CD4-positive, alpha-beta T cell treated with Interleukin-17A for 4 hours (primary cell): Measurements from ENCODE around the gene GAL3ST2.
"Not testable (repeated sequence)": the region's sequence is repeated elsewhere in the genome, so short reads cannot be mapped to it uniquely, and the experiment has no call there.

Experiments
- DNase-seq: peaks from one replicate; pipeline ENCODE4 v3.0.0-alpha.2; 2020; ENCODE audit warnings: mixed read lengths

Gene GAL3ST2

GRCh38 chr2:241810307-241811200 is 33.9 kb downstream of the GAL3ST2 start:
- DNase-seq: no peak

GRCh38 chr2:241811201-241811951 is 34.8 kb downstream of the GAL3ST2 start:
- DNase-seq: no peak

GRCh38 chr2:241811952-241812729 is 35.5 kb downstream of the GAL3ST2 start:
- no peak for DNase-seq

DNA sequence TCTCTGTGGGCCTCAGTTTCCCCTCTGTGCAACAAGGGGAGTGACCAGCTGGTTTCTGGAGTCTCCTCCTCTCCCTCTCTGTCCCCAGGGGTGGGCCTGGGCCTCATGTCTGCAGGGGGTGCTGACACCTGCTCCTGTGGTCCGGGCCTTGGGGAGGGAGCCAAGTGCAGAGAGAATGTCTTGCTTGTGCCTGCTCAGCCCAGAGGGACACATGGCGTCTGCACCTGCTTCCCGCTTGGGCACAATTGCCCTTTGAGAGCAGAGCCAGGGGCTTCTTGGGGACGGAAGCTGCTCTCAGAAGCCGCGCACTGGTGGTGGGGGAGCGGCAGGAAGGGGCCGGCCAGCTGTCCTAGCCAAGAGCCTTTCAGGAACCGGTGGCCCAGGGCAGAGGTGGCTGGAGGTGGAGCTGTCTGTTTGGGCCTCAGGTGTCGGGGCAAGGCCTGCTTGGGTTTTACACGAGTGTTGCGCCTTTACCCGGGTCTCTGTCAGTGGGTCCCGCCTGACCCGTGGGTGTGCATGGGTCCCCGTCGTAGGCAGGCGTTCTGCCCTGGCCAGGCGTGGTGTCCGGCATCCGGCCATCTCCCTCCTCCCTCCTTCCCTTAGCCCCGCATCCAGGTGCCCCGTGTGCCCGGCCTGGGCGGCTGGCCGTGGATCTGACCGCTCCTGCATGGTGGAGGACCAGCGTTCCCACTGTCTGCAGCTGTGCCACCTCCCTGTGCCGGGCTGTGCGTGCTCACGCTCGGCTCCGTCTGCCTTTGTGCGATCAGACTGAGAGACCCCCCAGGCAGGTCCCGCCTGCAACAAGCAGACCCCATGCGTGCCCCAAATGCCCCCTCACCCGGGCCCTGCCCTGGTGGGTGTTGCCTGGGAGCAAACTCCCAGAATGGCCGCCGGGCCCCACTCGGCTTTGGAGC is 36.4 kb downstream of the GAL3ST2 start:
- no peak for DNase-seq

DNA sequence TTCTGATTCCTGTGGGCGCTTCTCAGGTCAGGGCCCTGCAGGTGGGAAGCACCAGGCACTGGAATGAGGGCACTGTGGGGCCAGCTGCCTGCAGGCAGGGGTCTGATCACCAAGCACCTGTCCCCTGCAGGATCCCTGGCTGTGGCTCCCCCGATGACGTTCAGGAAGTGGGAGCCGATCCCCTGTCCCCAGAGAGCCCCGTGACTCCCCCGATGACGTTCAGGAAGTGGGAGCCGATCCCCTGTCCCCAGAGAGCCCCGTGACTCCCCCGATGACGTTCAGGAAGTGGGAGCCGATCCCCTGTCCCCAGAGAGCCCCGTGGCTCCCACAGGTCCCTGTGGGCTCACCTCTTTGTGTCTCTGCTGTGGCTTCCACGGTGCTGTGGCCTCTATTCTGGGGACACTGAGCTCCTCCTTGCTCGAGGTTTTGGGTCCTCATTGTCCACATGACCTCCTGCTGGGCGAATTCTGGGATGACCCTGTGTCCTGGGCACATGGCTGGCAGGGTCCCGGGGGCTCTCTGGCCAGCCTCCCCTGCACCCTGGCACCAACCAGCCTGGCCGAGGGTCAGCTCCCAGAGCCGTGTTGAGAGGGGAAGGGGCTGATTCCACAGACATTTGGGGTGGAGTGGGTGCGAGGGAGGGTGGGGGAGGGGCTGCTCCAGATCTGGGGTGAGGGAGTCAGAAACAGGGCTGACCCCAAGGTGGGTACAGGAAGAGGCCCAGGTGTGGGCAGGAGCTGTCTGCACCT is 37.2 kb downstream of the GAL3ST2 start:
- DNase-seq: no peak

DNA sequence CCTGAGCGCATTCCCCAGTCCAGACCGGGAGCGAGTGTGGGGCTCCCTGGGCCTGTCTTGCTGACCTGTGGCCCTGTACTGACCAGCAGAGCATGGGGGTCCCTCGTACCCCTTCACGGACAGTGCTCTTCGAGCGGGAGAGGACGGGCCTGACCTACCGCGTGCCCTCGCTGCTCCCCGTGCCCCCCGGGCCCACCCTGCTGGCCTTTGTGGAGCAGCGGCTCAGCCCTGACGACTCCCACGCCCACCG is 37.7 kb downstream of the GAL3ST2 start:
- no peak for DNase-seq

DNA sequence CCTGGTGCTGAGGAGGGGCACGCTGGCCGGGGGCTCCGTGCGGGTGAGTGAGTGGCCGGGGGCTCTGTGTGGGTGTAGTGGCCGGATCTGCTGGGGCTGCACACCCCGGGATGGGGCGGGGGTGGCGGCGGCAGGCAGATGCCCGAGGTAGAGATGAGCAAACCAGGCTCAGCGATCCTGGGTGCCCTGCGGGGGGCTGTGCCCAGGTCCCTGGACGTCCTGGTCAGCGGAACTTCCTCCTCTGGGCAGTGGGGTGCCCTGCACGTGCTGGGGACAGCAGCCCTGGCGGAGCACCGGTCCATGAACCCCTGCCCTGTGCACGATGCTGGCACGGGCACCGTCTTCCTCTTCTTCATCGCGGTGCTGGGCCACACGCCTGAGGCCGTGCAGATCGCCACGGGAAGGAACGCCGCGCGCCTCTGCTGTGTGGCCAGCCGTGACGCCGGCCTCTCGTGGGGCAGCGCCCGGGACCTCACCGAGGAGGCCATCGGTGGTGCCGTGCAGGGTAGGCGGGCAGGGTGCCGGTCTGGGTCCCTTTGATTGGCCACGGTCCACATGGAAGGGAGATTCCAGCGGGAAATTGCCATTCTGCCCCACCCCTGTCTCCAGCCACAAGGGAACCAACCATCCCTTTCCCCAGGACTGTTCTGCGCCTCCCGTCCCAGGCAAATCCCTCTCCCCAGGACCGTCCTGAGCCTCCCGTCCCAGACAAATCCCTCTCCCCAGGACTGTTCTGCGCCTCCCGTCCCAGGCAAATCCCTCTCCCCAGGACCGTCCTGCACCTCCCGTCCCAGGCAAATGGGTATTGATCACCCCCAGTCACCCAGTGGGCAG is 38.2 kb downstream of the GAL3ST2 start:
- DNase-seq: no peak

DNA sequence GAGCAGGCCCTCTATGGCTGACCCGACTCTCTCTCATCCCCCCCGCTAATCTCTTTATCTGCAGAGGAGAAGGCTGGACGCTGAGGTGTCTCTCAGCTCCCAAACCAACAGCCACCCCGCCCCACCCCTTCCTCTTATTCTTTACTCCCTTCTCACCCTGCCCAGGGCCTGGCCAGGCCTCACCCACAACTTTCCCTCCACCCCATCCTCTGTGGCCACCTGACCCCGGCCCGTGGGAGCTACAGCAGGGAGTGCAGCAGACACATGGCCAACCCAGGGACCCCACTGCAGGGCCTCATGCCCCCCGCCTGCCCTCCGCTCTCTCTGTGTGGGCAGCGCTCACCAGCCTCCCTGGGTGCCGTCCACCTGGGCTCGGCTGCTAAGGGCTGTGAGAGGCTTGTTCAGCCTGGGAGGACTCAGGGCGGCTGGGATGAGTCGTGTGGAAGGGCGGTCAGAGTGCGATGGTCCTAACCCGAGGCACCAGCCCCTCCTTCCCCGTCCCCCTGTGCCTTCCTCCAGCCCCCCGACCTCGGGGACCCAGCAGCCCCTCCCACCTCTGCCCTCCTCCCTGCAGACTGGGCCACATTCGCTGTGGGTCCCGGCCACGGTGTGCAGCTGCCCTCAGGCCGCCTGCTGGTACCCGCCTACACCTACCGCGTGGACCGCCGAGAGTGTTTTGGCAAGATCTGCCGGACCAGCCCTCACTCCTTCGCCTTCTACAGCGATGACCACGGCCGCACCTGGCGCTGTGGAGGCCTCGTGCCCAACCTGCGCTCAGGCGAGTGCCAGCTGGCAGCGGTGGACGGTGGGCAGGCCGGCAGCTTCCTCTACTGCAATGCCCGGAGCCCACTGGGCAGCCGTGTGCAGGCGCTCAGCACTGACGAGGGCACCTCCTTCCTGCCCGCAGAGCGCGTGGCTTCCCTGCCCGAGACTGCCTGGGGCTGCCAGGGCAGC is 39.1 kb downstream of the GAL3ST2 start:
- DNase-seq: no peak

DNA sequence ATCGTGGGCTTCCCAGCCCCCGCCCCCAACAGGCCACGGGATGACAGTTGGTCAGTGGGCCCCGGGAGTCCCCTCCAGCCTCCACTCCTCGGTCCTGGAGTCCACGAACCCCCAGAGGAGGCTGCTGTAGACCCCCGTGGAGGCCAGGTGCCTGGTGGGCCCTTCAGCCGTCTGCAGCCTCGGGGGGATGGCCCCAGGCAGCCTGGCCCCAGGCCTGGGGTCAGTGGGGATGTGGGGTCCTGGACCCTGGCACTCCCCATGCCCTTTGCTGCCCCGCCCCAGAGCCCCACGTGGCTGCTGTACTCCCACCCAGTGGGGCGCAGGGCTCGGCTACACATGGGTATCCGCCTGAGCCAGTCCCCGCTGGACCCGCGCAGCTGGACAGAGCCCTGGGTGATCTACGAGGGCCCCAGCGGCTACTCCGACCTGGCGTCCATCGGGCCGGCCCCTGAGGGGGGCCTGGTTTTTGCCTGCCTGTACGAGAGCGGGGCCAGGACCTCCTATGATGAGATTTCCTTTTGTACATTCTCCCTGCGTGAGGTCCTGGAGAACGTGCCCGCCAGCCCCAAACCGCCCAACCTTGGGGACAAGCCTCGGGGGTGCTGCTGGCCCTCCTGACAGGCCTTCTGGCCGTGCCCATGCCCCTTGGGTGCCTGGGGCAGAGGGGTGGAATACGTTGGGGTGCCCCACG is 40.0 kb downstream of the GAL3ST2 start:
- no peak for DNase-seq

DNA sequence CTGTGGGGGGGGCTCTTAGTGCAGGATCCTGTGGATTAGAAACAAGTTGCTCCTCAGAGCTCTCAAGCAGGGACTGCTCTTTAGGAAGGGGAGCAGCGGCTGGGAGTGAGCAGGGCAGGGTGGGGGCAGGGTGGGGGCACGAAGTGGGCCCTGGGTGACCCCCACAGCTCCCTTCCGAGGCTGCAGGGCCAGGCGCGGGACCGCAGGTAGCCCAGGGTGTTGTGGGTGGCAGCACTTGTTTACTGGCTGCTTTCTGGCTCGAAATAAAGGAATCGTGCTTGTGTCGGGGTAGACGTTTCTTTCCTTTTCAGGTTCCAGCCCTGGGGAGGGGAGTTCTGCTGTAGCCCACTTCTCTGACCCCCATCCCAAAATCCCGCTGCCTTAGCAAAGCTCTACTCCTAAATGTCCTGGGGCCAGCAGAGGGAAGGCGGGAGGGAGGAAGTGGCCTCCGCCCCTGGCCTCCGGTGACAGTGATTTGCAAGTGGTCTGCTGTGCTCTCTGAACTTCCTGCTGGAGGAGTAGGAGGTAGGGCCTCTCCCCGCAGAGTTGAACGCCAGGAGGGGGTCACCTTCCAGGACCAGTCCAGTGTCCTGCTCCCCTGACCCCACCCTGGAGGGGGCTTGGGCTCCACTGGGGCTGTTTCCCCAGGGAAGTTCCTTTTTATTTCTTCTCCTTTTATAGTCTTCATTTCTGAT is 40.7 kb downstream of the GAL3ST2 start:
- DNase-seq: no peak

DNA sequence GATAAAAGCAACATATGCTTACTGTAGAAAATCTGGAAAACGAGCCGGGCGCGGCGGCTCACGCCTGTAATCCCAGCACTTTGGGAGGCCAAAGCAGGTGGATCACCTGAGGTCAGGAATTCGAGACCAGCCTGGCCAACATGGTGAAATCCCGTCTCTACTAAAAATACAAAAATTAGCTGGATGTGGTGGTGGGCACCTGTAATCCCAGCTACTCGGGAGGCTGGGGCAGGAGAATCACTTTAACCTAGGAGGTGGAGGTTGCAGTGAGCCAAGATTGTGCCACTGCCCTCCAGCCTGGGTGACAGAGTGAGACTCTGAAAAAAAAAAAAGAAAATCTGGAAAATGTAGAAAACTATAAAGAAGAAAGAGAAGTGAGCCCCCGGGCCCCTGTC is 41.2 kb downstream of the GAL3ST2 start:
- not testable (repeated sequence) for DNase-seq

GRCh38 chr2:241818229-241818942 is 41.8 kb downstream of the GAL3ST2 start:
- no peak for DNase-seq

DNA sequence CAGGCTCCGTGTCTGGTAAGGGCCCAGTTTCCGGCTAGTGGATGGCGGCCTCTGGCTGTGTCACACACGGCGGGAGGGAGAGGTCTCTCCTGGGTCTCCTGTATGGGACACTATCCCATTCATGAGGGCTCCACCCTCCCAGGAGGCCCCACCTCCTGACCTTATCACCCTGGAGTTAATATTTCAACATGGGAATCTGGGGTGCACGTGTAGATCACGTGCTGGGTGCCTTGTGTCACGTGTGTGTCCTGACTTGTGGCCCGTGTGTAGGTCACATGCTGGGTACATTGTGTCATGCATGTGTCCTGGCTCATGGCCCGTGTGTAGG is 42.3 kb downstream of the GAL3ST2 start:
- DNase-seq: no peak

DNA sequence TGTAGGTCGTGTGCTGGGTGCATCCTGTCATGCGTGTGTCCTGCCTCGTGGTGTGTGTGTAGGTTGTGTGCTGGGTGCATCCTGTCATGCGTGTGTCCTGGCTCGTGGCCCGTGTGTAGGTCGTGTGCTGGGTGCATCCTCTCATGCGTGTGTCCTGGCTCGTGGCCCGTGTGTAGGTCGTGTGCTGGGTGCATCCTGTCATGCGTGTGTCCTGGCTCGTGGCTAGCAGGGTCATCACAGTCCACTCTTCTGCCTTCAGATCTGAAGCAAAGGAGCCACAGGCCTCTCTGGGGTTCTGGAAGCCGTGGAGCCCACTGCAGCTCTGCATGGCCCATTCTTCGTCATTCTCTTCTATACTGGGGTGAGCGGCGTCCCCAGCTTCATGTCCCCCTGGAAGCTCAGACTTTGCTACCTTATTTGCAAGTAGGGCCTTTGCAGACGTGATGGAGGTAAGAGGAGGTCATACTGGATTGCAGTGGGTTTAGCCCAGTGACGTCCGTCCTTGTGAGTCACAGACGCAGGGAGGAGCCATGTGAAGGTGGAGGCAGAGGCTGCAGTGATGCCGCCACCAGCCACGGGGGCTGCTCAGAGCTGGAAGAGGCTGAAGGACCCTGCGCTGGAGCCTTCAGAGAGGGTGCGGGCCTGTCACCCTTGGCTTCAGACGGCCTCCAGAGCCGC is 43.5 kb downstream of the GAL3ST2 start:
- not testable (repeated sequence) for DNase-seq

DNA sequence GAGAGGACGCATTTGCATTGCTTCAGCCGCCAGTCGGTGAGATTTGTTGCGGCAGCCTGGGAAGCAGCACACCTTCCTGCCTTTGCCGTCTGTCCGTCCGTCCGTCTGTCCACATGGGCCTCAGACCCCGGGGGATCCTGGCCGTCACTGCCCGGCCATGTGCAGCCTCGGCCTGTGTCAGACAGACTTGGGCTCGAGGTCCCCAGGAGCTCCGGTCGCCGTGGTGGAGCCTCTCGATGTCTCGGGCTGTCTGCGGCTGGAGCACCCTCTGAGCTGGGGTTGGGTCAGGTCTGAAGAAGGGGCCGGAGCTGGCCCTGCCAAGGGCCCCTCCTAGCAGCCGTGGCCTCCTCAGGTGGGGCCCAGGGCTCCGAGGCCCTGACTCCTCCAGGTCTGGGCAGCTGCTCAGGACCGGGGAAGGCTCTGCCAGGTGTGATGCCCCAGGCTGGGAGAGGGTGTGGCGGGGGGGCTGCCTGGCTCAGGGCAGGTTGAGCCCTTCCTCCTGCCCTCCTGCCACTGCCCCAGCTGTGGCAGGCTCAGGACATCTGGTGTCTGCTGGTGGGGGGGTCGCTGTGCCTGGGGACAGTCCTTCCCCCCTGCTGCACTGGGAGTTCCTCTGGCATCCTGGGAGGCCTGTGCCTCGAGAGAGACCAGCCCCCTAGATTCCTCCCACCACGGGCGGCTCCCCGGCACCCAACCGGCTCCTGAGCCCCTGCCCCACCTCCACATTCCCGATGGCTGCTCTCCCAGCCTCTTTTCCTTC is 44.2 kb downstream of the GAL3ST2 start:
- DNase-seq: no peak
